Activated T-cell treated with anti-CD3 and anti-CD28 coated beads, Interleukin-2, amount 50 U/mL, for 4 hours (primary cell): ENCODE measurements around the gene IGSF23. TPM values are rescaled to one million over a fixed set of nuclear protein-coding genes. Genes with fewer than 3 reads are reported as not detected.
"Not testable (repeated sequence)": the region's sequence is repeated elsewhere in the genome, so short reads cannot be mapped to it uniquely, and the experiment has no call there.

ENCODE experiments used
- ATAC-seq, 2 donors: fragments of 200-7000 bp; cut with Tn5 transposase; one replicate each; pipeline ENCODE4 v1.10.0; 2021
- DNase-seq: peaks from one replicate; pipeline ENCODE4 v3.0.0-alpha.2; 2020
- H3K27me3 Mint-ChIP-seq: one replicate; pipeline ENCODE4 v1.8.0; 2021; ENCODE audit warnings: low read depth, mixed read lengths
- H3K36me3 Mint-ChIP-seq: one replicate; pipeline ENCODE4 v1.8.0; 2022; ENCODE audit warnings: mixed read lengths; ENCODE audit not compliant: insufficient read depth
- H3K4me1 Mint-ChIP-seq: one replicate; pipeline ENCODE4 v1.8.0; 2021; ENCODE audit warnings: low read depth, mixed read lengths
- H3K4me3 Mint-ChIP-seq: one replicate; pipeline ENCODE4 v1.8.0; 2021; ENCODE audit warnings: mild to moderate bottlenecking, moderate library complexity, mixed read lengths
- H3K9me3 Mint-ChIP-seq: one replicate; pipeline ENCODE4 v1.8.0; 2021; ENCODE audit warnings: mixed read lengths
- total RNA-seq, 3 donors: library from RNA; stranded (reverse); gene quantifications; one replicate each; pipeline ENCODE4 v1.2.1, GENCODE V29; 2021

Gene IGSF23
- total RNA-seq, 3 donors from 2014 or later: not detected

- ATAC-seq (no peak), DNase-seq (no peak)
- no peaks in the 10 kb centered on the region for H3K4me1 Mint-ChIP-seq
- no peaks in the 10 kb centered on the region for H3K36me3 Mint-ChIP-seq
- no peak overlapping the region for H3K4me3 Mint-ChIP-seq
- peaks cover 19% of the 10 kb centered on the region for H3K9me3 Mint-ChIP-seq
- peaks cover 16% of the 10 kb centered on the region for H3K27me3 Mint-ChIP-seq
Observed at GRCh38 chr19:44596428-44597130, 16.8 kb upstream of the IGSF23 start.

- Mint-ChIP-seq H3K27me3 (peaks cover 16% of the 10 kb centered on the region), H3K4me3 (no peak overlapping the region), H3K36me3 (no peaks in the 10 kb centered on the region), H3K4me1 (no peaks in the 10 kb centered on the region), H3K9me3 (peaks cover 19% of the 10 kb centered on the region)
- ATAC-seq (no peak), DNase-seq (no peak)
Observed at GRCh38 chr19:44597131-44597491, 16.3 kb upstream of the IGSF23 start.

- ATAC-seq: no peak
- Mint-ChIP-seq H3K9me3 (peaks cover 19% of the 10 kb centered on the region), H3K27me3 (peaks cover 12% of the 10 kb centered on the region), H3K4me3 (no peak overlapping the region), H3K36me3 (no peaks in the 10 kb centered on the region), H3K4me1 (no peaks in the 10 kb centered on the region)
- DNase-seq: no peak
Observed at GRCh38 chr19:44598355-44598754, 15.0 kb upstream of the IGSF23 start.

- ATAC-seq (no peak), DNase-seq (no peak)
- Mint-ChIP-seq H3K9me3 (peaks cover 19% of the 10 kb centered on the region), H3K4me3 (no peak overlapping the region), H3K36me3 (no peaks in the 10 kb centered on the region), H3K27me3 (peaks cover 9% of the 10 kb centered on the region), H3K4me1 (no peaks in the 10 kb centered on the region)
Observed at GRCh38 chr19:44598880-44599279, 14.5 kb upstream of the IGSF23 start.

- no peak for ATAC-seq
- Mint-ChIP-seq H3K27me3 (peaks cover 4% of the 10 kb centered on the region), H3K36me3 (no peaks in the 10 kb centered on the region), H3K4me1 (no peaks in the 10 kb centered on the region), H3K9me3 (peaks cover 19% of the 10 kb centered on the region), H3K4me3 (no peak overlapping the region)
- no peak for DNase-seq
Observed at GRCh38 chr19:44600466-44600865, 12.9 kb upstream of the IGSF23 start.

GRCh38 chr19:44602081-44602480 is 11.3 kb upstream of the IGSF23 start:
- peaks cover 3% of the 10 kb centered on the region for H3K4me1 Mint-ChIP-seq
- peaks cover 19% of the 10 kb centered on the region for H3K9me3 Mint-ChIP-seq
- H3K27me3 Mint-ChIP-seq: peaks cover 2% of the 10 kb centered on the region
- H3K36me3 Mint-ChIP-seq: no peaks in the 10 kb centered on the region
- H3K4me3 Mint-ChIP-seq: no peak overlapping the region
- no peak for DNase-seq
- ATAC-seq: no peak

GRCh38 chr19:44603201-44603945 is 10.0 kb upstream of the IGSF23 start:
- ATAC-seq (no peak), DNase-seq (no peak)
- H3K4me3 Mint-ChIP-seq: no peak overlapping the region
- no peaks in the 10 kb centered on the region for H3K36me3 Mint-ChIP-seq
- H3K9me3 Mint-ChIP-seq: peaks cover 8% of the 10 kb centered on the region
- peaks cover 14% of the 10 kb centered on the region for H3K4me1 Mint-ChIP-seq
- H3K27me3 Mint-ChIP-seq: peaks cover 3% of the 10 kb centered on the region

GRCh38 chr19:44604241-44604640 is 9.1 kb upstream of the IGSF23 start:
- ATAC-seq: no peak
- peaks cover 6% of the 10 kb centered on the region for H3K9me3 Mint-ChIP-seq
- no peaks in the 10 kb centered on the region for H3K36me3 Mint-ChIP-seq
- DNase-seq: no peak
- H3K4me1 Mint-ChIP-seq: peaks cover 14% of the 10 kb centered on the region
- H3K4me3 Mint-ChIP-seq: no peak overlapping the region
- peaks cover 3% of the 10 kb centered on the region for H3K27me3 Mint-ChIP-seq

GRCh38 chr19:44605547-44605946 is 7.8 kb upstream of the IGSF23 start:
- H3K4me3 Mint-ChIP-seq: no peak overlapping the region
- H3K9me3 Mint-ChIP-seq: no peaks in the 10 kb centered on the region
- no peaks in the 10 kb centered on the region for H3K36me3 Mint-ChIP-seq
- H3K4me1 Mint-ChIP-seq: peaks cover 14% of the 10 kb centered on the region
- DNase-seq (no peak), ATAC-seq (no peak)
- H3K27me3 Mint-ChIP-seq: peaks cover 4% of the 10 kb centered on the region

GRCh38 chr19:44607049-44607448 is 6.3 kb upstream of the IGSF23 start:
- peaks cover 14% of the 10 kb centered on the region for H3K4me1 Mint-ChIP-seq
- DNase-seq (no peak), ATAC-seq (no peak)
- no peaks in the 10 kb centered on the region for H3K36me3 Mint-ChIP-seq
- no peak overlapping the region for H3K4me3 Mint-ChIP-seq
- H3K9me3 Mint-ChIP-seq: no peaks in the 10 kb centered on the region
- peaks cover 4% of the 10 kb centered on the region for H3K27me3 Mint-ChIP-seq

- no peak for ATAC-seq
- H3K36me3 Mint-ChIP-seq: no peaks in the 10 kb centered on the region
Observed at GRCh38 chr19:44607917-44608316, 5.4 kb upstream of the IGSF23 start.

GRCh38 chr19:44608391-44608821 is 5.0 kb upstream of the IGSF23 start:
- peaks cover 7% of the 10 kb centered on the region for H3K27me3 Mint-ChIP-seq
- no peaks in the 10 kb centered on the region for H3K9me3 Mint-ChIP-seq
- peaks cover 14% of the 10 kb centered on the region for H3K4me1 Mint-ChIP-seq
- no peak overlapping the region for H3K4me3 Mint-ChIP-seq
- no peak for ATAC-seq
- no peaks in the 10 kb centered on the region for H3K36me3 Mint-ChIP-seq
- DNase-seq: no peak

More at GRCh38 chr19:44607917-44608316, 5.4 kb upstream of the IGSF23 start:
- no peak for DNase-seq
- peaks cover 14% of the 10 kb centered on the region for H3K4me1 Mint-ChIP-seq
- peaks cover 4% of the 10 kb centered on the region for H3K27me3 Mint-ChIP-seq
- no peaks in the 10 kb centered on the region for H3K9me3 Mint-ChIP-seq
- H3K4me3 Mint-ChIP-seq: no peak overlapping the region

GRCh38 chr19:44609219-44609618 is 4.1 kb upstream of the IGSF23 start:
- Mint-ChIP-seq H3K36me3 (no peaks in the 10 kb centered on the region), H3K9me3 (no peaks in the 10 kb centered on the region), H3K4me3 (no peak overlapping the region), H3K4me1 (peaks cover 14% of the 10 kb centered on the region), H3K27me3 (peaks cover 7% of the 10 kb centered on the region)
- ATAC-seq (no peak), DNase-seq (no peak)

- H3K4me3 Mint-ChIP-seq, H3K36me3 Mint-ChIP-seq, H3K9me3 Mint-ChIP-seq, H3K27me3 Mint-ChIP-seq, ATAC-seq, DNase-seq: not testable (repeated sequence)
- peaks cover 14% of the 10 kb centered on the region for H3K4me1 Mint-ChIP-seq
Observed at GRCh38 chr19:44610497-44610896, 2.9 kb upstream of the IGSF23 start.

GRCh38 chr19:44611812-44612295 is 1.5 kb upstream of the IGSF23 start:
- no peaks in the 10 kb centered on the region for H3K9me3 Mint-ChIP-seq
- H3K36me3 Mint-ChIP-seq: no peaks in the 10 kb centered on the region
- peaks cover 13% of the 10 kb centered on the region for H3K4me1 Mint-ChIP-seq
- peaks cover 7% of the 10 kb centered on the region for H3K27me3 Mint-ChIP-seq
- no peak for DNase-seq
- H3K4me3 Mint-ChIP-seq: no peak overlapping the region
- no peak for ATAC-seq
